Mesenchymal stem cell (in vitro differentiated cells and primary cell): ENCODE measurements around the gene PTBP2.
"Not testable (repeated sequence)": the region's sequence is repeated elsewhere in the genome, so short reads cannot be mapped to it uniquely, and the experiment has no call there.

Experiments
- DNase-seq: peaks from one replicate; pipeline ENCODE4 v3.0.0-alpha.2; 2013
- H2AFZ ChIP-seq: one replicate; pipeline ENCODE4 v1.6.1; 2013; ENCODE audit warnings: low read depth, mild to moderate bottlenecking, control low read depth, inconsistent platforms, low read length, moderate library complexity
- H2AK5ac ChIP-seq: 2 replicates; pipeline ENCODE4 v1.6.1; 2013; ENCODE audit warnings: low read length, moderate library complexity, mild to moderate bottlenecking, inconsistent platforms; ENCODE audit not compliant: severe bottlenecking
- H2BK120ac ChIP-seq: one replicate; pipeline ENCODE4 v1.6.1; 2013; ENCODE audit warnings: low read depth, mild to moderate bottlenecking, inconsistent platforms, low read length, moderate library complexity
- H2BK12ac ChIP-seq, 2 experiments: one replicate each; pipeline ENCODE4 v1.6.1; 2013; ENCODE audit warnings: inconsistent platforms in 2 of 2, low read length in 2 of 2, mild to moderate bottlenecking in 2 of 2, moderate library complexity in 2 of 2, control low read depth in 1 of 2
- H2BK15ac ChIP-seq: one replicate; pipeline ENCODE4 v1.6.1; 2013; ENCODE audit warnings: mild to moderate bottlenecking, low read depth, inconsistent platforms; ENCODE audit not compliant: poor library complexity, severe bottlenecking
- H2BK5ac ChIP-seq: 2 replicates; pipeline ENCODE4 v1.6.1; 2013; ENCODE audit warnings: low read depth, mild to moderate bottlenecking, low read length, control low read depth, inconsistent platforms; ENCODE audit not compliant: poor library complexity, severe bottlenecking
- H3K14ac ChIP-seq, 2 experiments: one replicate each; pipeline ENCODE4 v1.6.1; 2013; ENCODE audit warnings: inconsistent platforms in 2 of 2, low read length in 2 of 2, control low read depth in 1 of 2, mild to moderate bottlenecking in 1 of 2, moderate library complexity in 1 of 2
- H3K18ac ChIP-seq, 2 experiments: one replicate each; pipeline ENCODE4 v1.6.1; 2013; ENCODE audit warnings: inconsistent platforms in 2 of 2, low read length in 2 of 2, control low read depth in 1 of 2, low read depth in 1 of 2, mild to moderate bottlenecking in 1 of 2
- H3K23ac ChIP-seq, 2 experiments: one replicate each; pipeline ENCODE4 v1.6.1; 2013; ENCODE audit warnings: inconsistent platforms in 2 of 2, low read length in 2 of 2, mild to moderate bottlenecking in 2 of 2, moderate library complexity in 2 of 2, control low read depth in 1 of 2
- H3K27ac ChIP-seq: 2 replicates; pipeline ENCODE4 v1.5.1; 2013; ENCODE audit warnings: mild to moderate bottlenecking, moderate library complexity, low read length, control low read depth, inconsistent platforms; ENCODE audit not compliant: poor library complexity, severe bottlenecking
- H3K27me3 ChIP-seq, 2 experiments: 2 replicates each; pipeline versions ENCODE4 v1.6.1 to v1.7.0; 2013; ENCODE audit warnings: low read length in 2 of 2, mild to moderate bottlenecking in 2 of 2, moderate library complexity in 2 of 2, control low read depth in 1 of 2, inconsistent platforms in 1 of 2; ENCODE audit not compliant: control insufficient read depth in 1 of 2, insufficient read depth in 1 of 2
- H3K36me3 ChIP-seq, 2 experiments: 2 replicates each; pipeline versions ENCODE4 v1.6.1 to v1.7.0; 2013; ENCODE audit warnings: low read length in 2 of 2, control low read depth in 1 of 2, inconsistent platforms in 1 of 2, low read depth in 1 of 2, mild to moderate bottlenecking in 1 of 2; ENCODE audit not compliant: insufficient read depth in 2 of 2, control insufficient read depth in 1 of 2
- H3K4ac ChIP-seq, 2 experiments: one replicate each; pipeline ENCODE4 v1.6.1; 2013; ENCODE audit warnings: inconsistent platforms in 2 of 2, low read length in 2 of 2, mild to moderate bottlenecking in 2 of 2, moderate library complexity in 2 of 2, control low read depth in 1 of 2, low read depth in 1 of 2
- H3K4me1 ChIP-seq: 2 replicates; pipeline ENCODE4 v1.6.1; 2013; ENCODE audit warnings: low read depth, low read length, control low read depth; ENCODE audit not compliant: control insufficient read depth, insufficient read depth
- H3K4me2 ChIP-seq: 2 replicates; pipeline ENCODE4 v1.6.1; 2013; ENCODE audit warnings: low read length, mild to moderate bottlenecking, inconsistent platforms; ENCODE audit not compliant: poor library complexity, severe bottlenecking
- H3K4me3 ChIP-seq, 2 experiments: 2 replicates each; pipeline versions ENCODE4 v1.5.1 to v1.7.0; 2013; ENCODE audit warnings: low read length in 2 of 2, mild to moderate bottlenecking in 2 of 2, control low read depth in 1 of 2, low read depth in 1 of 2; ENCODE audit not compliant: insufficient read depth in 1 of 2
- H3K79me1 ChIP-seq: replicated peaks from 2 replicates; pipeline ENCODE4 v1.6.1; 2013; ENCODE audit warnings: mild to moderate bottlenecking, control low read depth, low read length, inconsistent platforms; ENCODE audit not compliant: poor library complexity, severe bottlenecking
- H3K9ac ChIP-seq: 2 replicates; pipeline ENCODE4 v1.7.0; 2013; ENCODE audit warnings: mild to moderate bottlenecking, low read length, moderate library complexity
- H3K9me3 ChIP-seq: 2 replicates; pipeline ENCODE4 v1.7.0; 2013; ENCODE audit warnings: mild to moderate bottlenecking, low read length; ENCODE audit not compliant: control insufficient read depth
- H4K8ac ChIP-seq: one replicate; pipeline ENCODE4 v1.6.1; 2013; ENCODE audit warnings: inconsistent platforms, mild to moderate bottlenecking, low read length, moderate library complexity
- H4K91ac ChIP-seq: one replicate; pipeline ENCODE4 v1.6.1; 2013; ENCODE audit warnings: mild to moderate bottlenecking, low read length, inconsistent platforms
- WGBS: methylation state at CpG from one replicate; pipeline ENCODE4 v1.1.7; 2013; ENCODE audit warnings: mixed read lengths; 5-methylcytosine and 5-hydroxymethylcytosine counted together

Gene PTBP2

DNA sequence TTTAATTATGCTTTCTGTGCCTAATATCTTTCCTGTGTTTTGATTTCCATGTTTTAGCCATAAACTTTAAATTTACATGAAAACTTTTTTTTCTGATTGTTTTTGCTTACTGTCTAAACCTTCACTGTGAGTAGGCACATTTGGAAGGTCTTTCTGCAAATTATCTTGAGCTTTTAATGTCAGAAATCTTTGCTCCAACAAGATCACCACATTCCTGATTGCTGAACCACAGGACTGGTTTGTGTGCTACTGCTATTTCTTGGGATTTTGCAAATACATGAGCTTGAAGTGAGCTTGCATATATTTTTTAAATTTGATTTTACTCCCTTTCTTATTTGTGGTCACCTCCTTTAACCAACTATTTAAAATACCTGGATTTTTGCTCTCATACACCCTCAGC lies 61.3 kb downstream of the PTBP2 start:
- Histone ChIP-seq H3K4me2 (no peak overlapping the region), H2BK15ac (no peak overlapping the region), H2BK120ac (no peak overlapping the region), H3K4me3 (no peak overlapping the region), H3K4ac (no peak overlapping the region), H3K23ac (no peak overlapping the region), H3K9ac (no peak overlapping the region), H4K8ac (no peak overlapping the region), H3K79me1 (peaks cover 11% of the 10 kb centered on the region), H2BK12ac (no peak overlapping the region), H3K36me3 (peaks cover 4 to 99% of the 10 kb centered on the region in 2 experiments), H2BK5ac (no peak overlapping the region), H2AFZ (no peak overlapping the region), H3K18ac (no peak overlapping the region), H3K9me3 (no peaks in the 10 kb centered on the region), H3K27me3 (no peaks in the 10 kb centered on the region), H2AK5ac (no peak overlapping the region), H3K4me1 (no peaks in the 10 kb centered on the region), H4K91ac (no peak overlapping the region), H3K27ac (no peak overlapping the region), H3K14ac (no peak overlapping the region)
- DNase-seq = no peak

DNA sequence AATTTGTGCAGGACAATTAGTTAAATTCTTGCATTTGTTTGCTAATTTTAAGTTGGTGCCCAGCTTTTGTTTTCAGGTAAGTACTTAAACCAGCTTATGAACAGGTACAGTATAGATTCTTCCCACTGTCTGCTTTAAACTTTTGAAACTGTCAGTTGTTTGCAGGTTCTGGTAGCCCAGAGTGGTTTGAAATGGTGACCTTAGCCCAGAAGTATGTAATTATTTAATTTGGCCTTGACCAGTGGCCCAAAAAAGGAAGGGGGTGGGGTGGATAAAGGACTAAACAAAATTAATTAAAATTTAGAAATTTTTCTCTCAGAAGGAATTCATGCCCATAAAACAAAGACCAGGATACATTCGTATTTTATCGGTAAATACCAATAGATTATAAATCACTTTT lies 69.0 kb downstream of the PTBP2 start:
- Histone ChIP-seq H3K36me3 (peaks cover 7 to 79% of the 10 kb centered on the region in 2 experiments), H3K4me2 (no peak overlapping the region), H3K27ac (no peak overlapping the region), H3K4me3 (no peak overlapping the region), H4K8ac (no peak overlapping the region), H2BK15ac (no peak overlapping the region), H3K4me1 (no peaks in the 10 kb centered on the region), H2AK5ac (no peak overlapping the region), H3K4ac (no peak overlapping the region), H3K27me3 (no peaks in the 10 kb centered on the region), H2BK5ac (no peak overlapping the region), H3K79me1 (peaks cover 9% of the 10 kb centered on the region), H2AFZ (no peak overlapping the region), H2BK12ac (no peak overlapping the region), H4K91ac (no peak overlapping the region), H3K9me3 (no peaks in the 10 kb centered on the region), H3K18ac (no peak overlapping the region), H2BK120ac (no peak overlapping the region), H3K9ac (no peak overlapping the region), H3K23ac (no peak overlapping the region), H3K14ac (no peak overlapping the region)
- no CpG with 5 or more reads among the region's 2 CpGs for WGBS
- no peak for DNase-seq

DNA sequence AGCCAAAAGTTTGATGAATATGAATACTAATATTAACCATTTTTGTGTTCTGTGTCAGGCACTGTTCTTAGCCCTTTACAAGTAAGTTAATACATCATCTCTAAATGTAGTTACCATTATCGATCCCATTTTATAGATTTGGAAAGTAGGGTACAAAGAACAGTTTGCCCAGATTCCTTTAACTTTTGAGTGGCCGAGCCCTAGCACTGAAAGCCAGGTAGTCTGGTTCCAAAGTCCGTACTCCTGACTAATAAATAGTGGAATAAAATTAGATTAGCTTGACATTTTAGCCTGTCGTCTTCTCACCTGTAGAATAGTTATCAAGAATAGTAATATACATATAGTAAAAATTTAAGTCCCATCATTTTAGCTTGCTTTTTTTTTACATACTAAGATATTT lies 70.6 kb downstream of the PTBP2 start:
- no peak overlapping the region for H3K4me3 ChIP-seq
- no peaks in the 10 kb centered on the region for H3K4me1 ChIP-seq
- H3K23ac ChIP-seq = no peak overlapping the region
- peaks cover 6% of the 10 kb centered on the region for H3K79me1 ChIP-seq
- H3K4ac ChIP-seq = no peak overlapping the region
- 92% methylated on average over 2 of the region's 4 CpGs for WGBS
- no peaks in the 10 kb centered on the region for H3K27me3 ChIP-seq
- peaks cover 3 to 76% of the 10 kb centered on the region in 2 experiments for H3K36me3 ChIP-seq
- no peak overlapping the region for H2BK12ac ChIP-seq
- H2BK5ac ChIP-seq = no peak overlapping the region
- no peak overlapping the region for H3K18ac ChIP-seq
- DNase-seq = no peak
- no peak overlapping the region for H2BK120ac ChIP-seq
- H3K9ac ChIP-seq = no peak overlapping the region
- H2BK15ac ChIP-seq = no peak overlapping the region
- no peaks in the 10 kb centered on the region for H3K9me3 ChIP-seq
- H3K14ac ChIP-seq = no peak overlapping the region
- no peak overlapping the region for H2AK5ac ChIP-seq
- H4K8ac ChIP-seq = no peak overlapping the region
- no peak overlapping the region for H3K4me2 ChIP-seq
- H3K27ac ChIP-seq = no peak overlapping the region
- no peak overlapping the region for H2AFZ ChIP-seq
- no peak overlapping the region for H4K91ac ChIP-seq

DNA sequence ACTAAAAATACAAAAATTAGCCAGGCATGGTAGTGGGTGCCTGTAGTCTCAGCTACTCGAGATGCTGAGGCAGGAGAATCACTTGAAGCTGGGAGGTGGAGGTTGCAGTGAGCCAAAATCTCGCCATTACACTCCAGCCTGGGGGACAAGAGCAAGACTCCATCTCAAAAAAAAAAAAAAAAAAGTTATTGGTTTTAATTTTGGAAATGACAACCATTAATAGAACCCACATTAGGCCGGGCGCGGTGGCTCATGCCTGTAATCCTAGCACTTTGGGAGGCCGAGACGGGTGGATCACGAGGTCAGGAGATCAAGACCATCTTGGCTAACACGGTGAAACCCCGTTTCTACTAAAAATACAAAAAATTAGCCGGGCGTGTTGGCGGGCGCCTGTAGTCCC lies 80.1 kb downstream of the PTBP2 start:
- H2AFZ ChIP-seq, DNase-seq, H3K23ac ChIP-seq, H3K79me1 ChIP-seq, H3K14ac ChIP-seq, H3K9me3 ChIP-seq, H2AK5ac ChIP-seq, H4K8ac ChIP-seq, H3K27ac ChIP-seq, H2BK120ac ChIP-seq, H2BK15ac ChIP-seq, H2BK12ac ChIP-seq, H3K4ac ChIP-seq, H3K9ac ChIP-seq, H4K91ac ChIP-seq, H3K4me3 ChIP-seq, H2BK5ac ChIP-seq, H3K18ac ChIP-seq, H3K4me1 ChIP-seq, H3K27me3 ChIP-seq, H3K4me2 ChIP-seq: not testable (repeated sequence)
- H3K36me3 ChIP-seq = peaks cover 9 to 58% of the 10 kb centered on the region in 2 experiments
- 100% methylated on average over 3 of the region's 14 CpGs for WGBS
